ENCODE results near the gene POLR2M.

POLR2M gene

DNA sequence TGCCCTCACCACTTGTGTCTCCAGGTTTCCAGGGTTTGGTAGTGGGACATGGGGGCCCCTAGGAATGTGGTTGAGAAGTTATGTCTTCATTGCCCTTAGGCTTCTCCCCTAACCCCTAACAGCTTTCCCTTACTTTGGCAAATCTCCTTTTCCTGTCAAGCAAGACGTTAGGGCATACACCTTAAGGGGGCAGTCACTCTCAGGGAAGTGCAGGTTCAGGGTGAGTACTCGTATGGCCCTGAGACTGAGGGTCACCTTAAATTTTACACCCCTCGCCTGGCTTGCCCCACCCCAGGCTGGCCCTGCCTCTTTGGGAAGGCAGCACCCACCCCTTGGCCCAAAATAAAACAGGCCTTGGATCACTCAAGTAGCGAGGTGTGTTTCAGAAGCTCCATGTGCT is 33.5 kb downstream of the POLR2M start:
- no peak for DNase-seq (ENCODE audit: low spot score)

DNA sequence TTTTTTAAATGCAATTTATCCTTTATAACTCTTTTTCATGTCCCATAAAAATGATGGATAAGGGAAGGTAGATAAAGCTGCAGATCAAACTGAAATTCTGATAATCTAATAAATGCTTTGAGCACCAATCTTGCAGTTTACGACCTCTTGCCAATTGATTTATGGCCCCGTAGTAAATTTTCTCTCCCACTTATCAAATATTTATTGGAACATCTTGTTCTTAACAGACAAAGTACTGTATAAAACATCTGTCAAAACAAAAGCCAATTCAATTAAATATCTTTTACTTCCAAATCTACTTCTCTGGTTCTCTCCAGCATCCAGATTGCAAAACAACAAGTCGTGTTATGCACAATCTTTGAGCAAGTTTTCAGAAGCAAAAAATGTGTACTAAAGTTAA is 34.6 kb downstream of the POLR2M start:
- no peak for DNase-seq (ENCODE audit: low spot score)

DNA sequence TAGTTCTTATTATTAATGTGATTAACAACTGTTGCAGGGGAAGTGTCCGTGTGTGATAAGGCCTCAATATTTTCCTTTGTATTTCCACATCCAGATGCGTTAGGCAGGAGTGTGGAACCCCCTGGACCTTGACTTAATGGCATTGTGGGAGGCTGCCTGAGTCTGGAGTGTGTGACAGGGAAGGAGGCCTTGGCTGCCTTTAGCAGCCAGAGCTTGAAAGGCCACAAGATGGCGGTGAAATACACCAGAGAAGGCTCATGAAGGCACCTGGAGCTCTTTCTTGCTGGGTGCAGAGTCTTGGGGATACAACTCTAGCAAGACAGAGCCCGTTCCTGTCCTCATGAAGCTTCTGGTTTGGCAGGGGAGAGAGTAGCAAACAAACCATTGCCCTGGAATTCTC is 36.9 kb downstream of the POLR2M start:
- no peak for DNase-seq (ENCODE audit: low spot score)

DNA sequence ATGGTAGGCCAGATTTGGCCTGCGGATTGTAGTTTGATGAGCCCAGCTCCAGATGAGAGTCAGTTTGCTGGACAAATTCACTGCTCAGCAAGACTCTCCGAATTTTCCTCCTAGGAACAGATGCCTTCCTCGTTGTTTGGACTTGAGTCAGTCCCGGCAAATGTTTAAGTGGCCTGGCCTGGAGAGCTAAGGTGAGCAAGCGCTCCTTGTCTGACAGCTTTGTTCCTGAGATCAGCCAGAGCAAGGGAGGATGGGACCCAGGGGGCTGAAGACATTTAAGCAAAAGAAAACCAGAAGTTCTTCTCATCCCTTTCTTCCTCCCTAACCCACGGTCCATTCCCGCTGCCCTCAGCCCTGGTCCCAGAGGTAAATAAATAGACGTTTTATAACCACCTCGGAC is 40.3 kb downstream of the POLR2M start:
- DNase-seq (ENCODE audit: low spot score) = no peak

DNA sequence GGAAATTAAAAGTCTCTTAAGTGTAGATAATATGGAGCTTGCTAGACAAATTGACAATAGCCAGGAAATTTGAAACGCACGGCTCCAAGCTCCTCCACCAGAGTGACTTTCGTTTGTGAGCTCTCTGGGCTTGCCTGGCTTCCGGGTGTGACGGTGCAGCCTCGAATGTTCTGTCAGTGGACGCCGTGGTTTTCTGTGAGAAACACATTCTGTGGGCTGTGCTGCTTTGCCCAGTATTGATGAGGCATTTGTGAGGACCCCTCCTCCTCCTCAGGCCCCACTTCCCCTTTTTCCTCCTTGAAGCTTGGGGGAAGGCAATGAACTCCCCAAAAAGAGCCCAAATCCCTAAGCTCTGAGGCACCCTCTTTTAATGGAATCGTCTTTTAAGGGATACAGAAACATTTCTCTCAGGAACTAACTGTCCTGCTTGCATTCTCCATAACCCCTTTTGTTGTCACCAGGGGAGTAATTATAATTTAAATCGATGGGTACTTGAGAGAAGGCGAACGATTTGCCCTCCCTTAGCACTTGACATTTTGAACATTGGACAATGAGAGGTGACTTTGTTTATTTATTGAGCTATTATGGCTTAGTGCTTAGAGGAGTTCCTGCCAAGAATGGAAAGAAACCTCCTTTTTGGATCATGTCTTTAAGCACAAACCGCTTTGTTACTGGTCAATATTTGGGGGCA is 40.8 kb downstream of the POLR2M start:
- DNase-seq (ENCODE audit: low spot score) = no peak

DNA sequence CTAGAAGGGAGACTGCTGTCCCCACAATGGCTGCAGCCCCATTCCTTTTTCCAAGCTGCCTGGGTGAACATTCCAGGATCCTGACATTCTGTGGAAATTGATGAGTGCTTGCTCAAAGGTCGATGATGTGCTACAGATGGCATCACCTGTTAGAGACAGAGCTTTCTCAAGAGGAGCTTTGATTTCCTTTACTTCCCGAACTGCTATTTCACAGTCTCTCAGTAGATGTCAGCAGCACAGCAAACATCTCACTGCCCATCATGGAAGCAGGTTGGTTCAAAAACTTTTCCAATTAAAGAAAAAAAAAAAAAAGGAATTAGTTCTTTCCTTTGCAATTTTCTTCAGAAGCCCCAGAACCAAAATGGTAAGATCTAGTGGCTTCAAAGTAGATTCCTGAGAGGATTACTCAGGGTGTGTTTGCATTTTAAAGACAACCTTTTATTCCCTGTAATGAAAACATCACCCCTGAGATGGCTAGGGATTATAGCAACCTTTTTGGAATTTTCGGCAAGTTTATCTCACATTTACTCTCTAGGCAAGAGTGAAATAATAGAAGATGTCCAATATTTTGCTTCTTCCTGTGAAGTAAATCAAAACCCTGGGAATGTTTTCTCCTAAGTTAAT is 44.8 kb downstream of the POLR2M start:
- no peak for DNase-seq (ENCODE audit: low spot score)

DNA sequence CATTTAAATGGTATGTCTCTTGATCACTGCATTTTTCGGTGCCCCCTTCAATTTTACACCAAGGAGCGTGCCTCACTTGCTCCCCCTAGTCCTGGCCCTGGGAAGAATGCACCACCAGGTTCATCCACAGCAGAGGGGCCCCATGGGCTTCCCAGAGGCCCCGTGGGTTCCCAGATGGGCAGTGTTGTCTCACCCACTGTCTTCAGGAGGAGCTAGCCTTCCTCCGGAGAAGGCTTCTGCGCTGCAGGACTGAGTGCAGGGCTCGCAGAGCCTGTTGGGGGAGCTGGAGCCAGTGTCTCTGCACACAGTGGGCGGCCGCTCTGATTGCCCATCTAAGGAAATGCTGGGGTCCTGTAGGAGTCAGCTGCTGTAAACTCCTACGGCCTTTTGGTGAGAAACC is 45.9 kb downstream of the POLR2M start:
- no peak for DNase-seq (ENCODE audit: low spot score)

DNA sequence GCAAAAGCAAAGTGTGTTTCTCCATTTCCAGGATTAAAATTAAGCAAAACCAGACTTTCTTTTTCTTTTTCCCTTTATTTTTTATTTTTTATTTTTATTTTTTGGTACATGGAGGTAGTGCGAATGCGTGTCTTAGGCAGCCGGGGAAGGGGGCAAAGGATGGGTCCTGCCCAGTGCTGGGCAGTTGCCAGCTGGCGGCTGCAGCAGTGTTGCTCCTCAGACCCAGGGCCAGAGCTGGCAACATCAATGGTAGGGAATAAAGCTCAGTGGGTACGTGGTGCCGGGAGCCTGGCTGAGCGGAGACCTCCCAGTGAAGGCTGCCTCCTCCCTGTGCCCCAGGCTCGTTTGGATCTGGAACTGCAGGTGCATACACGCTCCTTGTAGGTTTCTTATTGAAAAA is 46.3 kb downstream of the POLR2M start:
- no peak for DNase-seq (ENCODE audit: low spot score)

DNA sequence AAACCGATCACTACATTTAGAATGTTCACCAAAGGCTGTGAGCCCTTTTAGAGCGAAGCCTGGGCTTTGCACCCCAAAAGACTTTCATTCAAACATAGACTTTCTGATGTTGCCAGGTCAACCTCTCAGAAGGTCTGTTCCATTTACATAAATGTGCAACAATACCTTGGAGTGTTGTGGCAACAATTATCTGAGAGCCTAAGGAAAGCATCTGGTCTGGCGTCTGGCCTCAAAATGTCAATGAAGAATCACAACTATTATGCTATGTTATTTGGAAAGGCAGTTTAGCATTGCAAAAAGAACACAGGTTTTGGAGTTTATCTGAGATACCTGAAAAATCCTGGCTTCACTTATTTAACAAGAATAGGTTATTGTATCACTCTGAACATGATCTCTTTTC is 50.0 kb downstream of the POLR2M start:
- no peak for DNase-seq (ENCODE audit: low spot score)

DNA sequence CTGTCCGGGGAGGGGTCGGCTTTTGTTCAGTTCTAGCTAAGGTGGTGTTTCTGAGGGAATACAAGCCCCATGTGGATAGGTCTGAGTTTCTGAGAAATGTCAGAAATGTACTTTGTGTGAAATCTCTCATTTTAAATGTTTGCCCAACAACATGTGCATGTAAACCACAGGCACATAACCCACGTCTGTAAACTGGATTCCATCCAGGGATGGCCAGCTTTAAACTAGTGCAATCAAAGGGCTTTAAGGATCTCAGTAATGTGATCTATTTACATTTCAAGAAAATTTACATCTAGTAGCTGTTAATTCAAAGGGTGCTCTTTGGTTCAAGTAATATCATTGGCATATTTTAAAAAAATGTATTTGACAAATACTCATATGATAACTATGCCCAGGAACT is 52.0 kb downstream of the POLR2M start:
- no peak for DNase-seq (ENCODE audit: low spot score)

DNA sequence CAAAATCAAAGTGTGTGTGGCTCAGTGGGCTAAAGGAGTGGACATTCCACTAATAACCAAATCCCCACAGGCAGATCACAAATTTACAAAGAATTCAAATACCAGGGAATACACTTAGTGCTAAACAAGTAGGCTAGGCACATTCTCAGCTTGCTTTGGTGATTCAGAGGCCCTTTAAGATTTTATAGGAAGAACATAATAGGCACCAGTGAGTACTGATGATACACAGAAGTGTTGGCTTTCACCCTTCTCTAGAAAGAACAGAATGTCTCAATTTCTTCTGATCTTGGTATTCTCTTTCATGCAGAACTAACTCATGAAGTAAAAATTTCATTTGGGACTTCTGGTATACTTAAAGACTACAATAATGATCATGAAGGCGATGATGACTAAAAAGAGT is 55.0 kb downstream of the POLR2M start:
- no peak for DNase-seq (ENCODE audit: low spot score)

DNA sequence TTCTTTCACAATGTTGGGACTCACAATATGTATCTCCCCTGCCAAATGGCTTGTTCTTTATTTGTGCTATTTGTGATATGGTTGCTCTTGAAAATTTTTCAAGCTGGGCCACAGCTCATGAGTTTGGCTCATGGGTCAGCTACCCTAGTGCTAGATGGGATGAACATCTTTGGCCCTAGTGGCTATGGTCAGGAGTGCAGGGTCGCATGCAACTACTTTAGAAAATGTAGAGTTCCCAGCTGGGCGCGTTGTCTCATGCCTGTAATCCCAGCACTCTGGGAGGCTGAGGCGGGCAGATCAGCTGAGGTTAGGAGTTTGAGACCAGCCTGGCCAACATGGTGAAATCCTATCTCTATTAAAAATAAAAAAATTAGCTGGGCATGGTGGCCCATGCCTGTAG is 55.8 kb downstream of the POLR2M start:
- DNase-seq (ENCODE audit: low spot score) = no peak

DNA sequence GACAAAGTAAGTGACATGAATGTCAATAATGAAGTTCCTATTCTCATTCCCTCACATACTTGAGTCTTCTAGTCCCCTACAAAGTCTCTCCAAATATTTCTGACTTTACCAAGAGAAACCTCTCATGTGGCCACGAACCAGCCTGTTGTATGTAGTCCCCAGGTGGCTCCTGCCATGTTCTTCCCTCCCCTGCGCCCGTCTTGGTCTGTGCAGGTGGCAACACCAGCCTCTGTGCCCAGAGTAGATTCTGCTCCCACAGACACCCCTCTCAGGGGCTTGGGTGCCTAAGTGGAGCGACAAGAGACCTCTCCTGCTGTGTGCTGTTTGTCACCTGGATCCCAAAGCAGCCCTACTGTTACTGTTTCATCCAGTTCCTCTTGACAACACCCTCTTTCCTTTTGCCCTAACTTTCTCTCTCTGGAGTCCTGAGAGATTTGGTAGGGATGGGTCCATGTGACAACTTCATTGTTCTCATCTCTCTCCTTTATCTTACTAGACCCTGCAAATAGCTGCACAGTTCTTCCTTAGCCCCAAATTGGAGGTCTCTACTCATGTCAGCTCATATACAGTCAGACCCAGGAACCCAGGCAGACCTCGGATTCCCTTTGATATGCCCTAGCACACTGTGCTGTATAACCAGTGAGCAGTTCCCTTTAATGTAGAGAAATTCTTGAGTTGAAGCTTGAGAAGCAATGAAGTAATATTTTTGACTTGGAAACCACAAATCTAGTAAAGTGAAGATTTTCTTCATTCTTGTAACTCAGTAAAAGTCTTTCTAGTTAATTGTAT is 56.9 kb downstream of the POLR2M start:
- DNase-seq (ENCODE audit: low spot score) = no peak
